BJ (cell line): ENCODE data around the gene TWSG1. TPM values are rescaled to one million over a fixed set of nuclear protein-coding genes. Genes with fewer than 3 reads are reported as not detected.

ENCODE experiments used
- CTCF ChIA-PET: fragments of 350-600 bp; formaldehyde crosslinking; extraction: SDS; loops from one replicate; lab custom pipeline; 2021; ENCODE audit warnings: antibody characterized with exemption, inconsistent platforms; lab: Yijun Ruan, JAX
- POLR2A ChIA-PET: fragments of 300-600 bp; sonication (Branson Sonifier 250); formaldehyde crosslinking; extraction: SDS; loops from one replicate; lab custom pipeline; 2021; ENCODE audit warnings: antibody characterized with exemption; lab: Charles Lee
- DNase-seq: peaks from one replicate; pipeline ENCODE4 v3.0.0-alpha.2; 2011; ENCODE audit warnings: low read depth
- H3K27me3 ChIP-seq: 2 replicates; pipeline ENCODE4 v1.6.0; 2011; ENCODE audit warnings: low read length; ENCODE audit not compliant: control insufficient read depth, insufficient read depth
- H3K36me3 ChIP-seq: 2 replicates; pipeline ENCODE4 v1.5.1; 2011; ENCODE audit warnings: low read length; ENCODE audit not compliant: control insufficient read depth, insufficient read depth
- H3K4me3 ChIP-seq: 2 replicates; pipeline ENCODE4 v1.5.1; 2011; ENCODE audit warnings: low read depth, mild to moderate bottlenecking, control low read depth, low read length
- CTCF ChIP-seq: IDR thresholded peaks from 2 replicates; pipeline ENCODE4 v1.5.1; 2011; ENCODE audit warnings: low read depth, mild to moderate bottlenecking, control low read depth, inconsistent platforms, low read length, moderate library complexity; ENCODE audit not compliant: insufficient read depth
- polyA plus RNA-seq: library from polyadenylated mRNA; depleted of rRNA; stranded (reverse); fragments of >200 nt; gene quantifications from 2 replicates; pipeline ENCODE4 v1.2.3, GENCODE V29; 2011

Gene TWSG1
- polyA plus RNA-seq, 1 experiment: 127 TPM

GRCh38 chr18:9380101-9380500, 45.5 kb downstream of the TWSG1 start:
- Histone ChIP-seq H3K36me3 (peaks cover 2% of the 10 kb centered on the region; the same call in 1 of the 2 replicates), H3K4me3 (no peak overlapping the region), H3K27me3 (no peaks in the 10 kb centered on the region)
- peak; percentile 51 for DNase-seq
- CTCF ChIA-PET: interaction anchor here (1.6 to 1.7 kb wide), 2 partner anchors 16 to 37 kb away, joined by 3 to 4 read pairs; no protein-coding TSS in a partner anchor
- POLR2A ChIA-PET: interaction anchor here (0.6 kb wide), 1 partner anchor 33 kb away, joined by 3 read pairs; no protein-coding TSS in a partner anchor
- TF ChIP-seq CTCF: no peak

- ChIA-PET CTCF (interaction anchor here (1.0 to 1.7 kb wide), 3 partner anchors 14 to 36 kb away, joined by 3 to 4 read pairs (median 3); no protein-coding TSS in a partner anchor), POLR2A (interaction anchor here (0.6 kb wide), 2 partner anchors 34 to 149 kb away, joined by 3 to 8 read pairs; no protein-coding TSS in a partner anchor)
- peak; percentile 50 for DNase-seq
- H3K27me3 ChIP-seq: no peaks in the 10 kb centered on the region
- no peak overlapping the region for H3K4me3 ChIP-seq
- no peak for TF ChIP-seq CTCF
- H3K36me3 ChIP-seq: peaks cover 2% of the 10 kb centered on the region; the same call in 1 of the 2 replicates
Observed at GRCh38 chr18:9380621-9381395, 46.2 kb downstream of the TWSG1 start.

GRCh38 chr18:9386879-9387278, 52.3 kb downstream of the TWSG1 start:
- Histone ChIP-seq H3K4me3 (no peak overlapping the region), H3K36me3 (0 out of 2 replicates have a peak, but pooled peaks cover 1% of the 10 kb centered on the region), H3K27me3 (no peaks in the 10 kb centered on the region)
- CTCF ChIA-PET: no interaction called here
- POLR2A ChIA-PET: no interaction called here
- no peak for TF ChIP-seq CTCF
- DNase-seq: no peak

- no peaks in the 10 kb centered on the region for H3K27me3 ChIP-seq
- 0 out of 2 replicates have a peak, but pooled peaks cover 1% of the 10 kb centered on the region for H3K36me3 ChIP-seq
- CTCF ChIA-PET: no interaction called here
- H3K4me3 ChIP-seq: no peak overlapping the region
- POLR2A ChIA-PET: no interaction called here
- no peak for TF ChIP-seq CTCF
- no peak for DNase-seq
Observed at GRCh38 chr18:9387891-9388290, 53.3 kb downstream of the TWSG1 start.

- CTCF ChIA-PET: no interaction called here
- H3K36me3 ChIP-seq: 0 out of 2 replicates have a peak, but pooled peaks cover 1% of the 10 kb centered on the region
- no peak overlapping the region for H3K4me3 ChIP-seq
- POLR2A ChIA-PET: no interaction called here
- H3K27me3 ChIP-seq: no peaks in the 10 kb centered on the region
- no peak for TF ChIP-seq CTCF
- no peak for DNase-seq
Observed at GRCh38 chr18:9389706-9390105, 55.1 kb downstream of the TWSG1 start.
